GM23248 (cell line): Measurements from ENCODE around the gene WDR7.

Experiments used
- EZH2 ChIP-seq: fragments of 200-600 bp; sonication (generic); IDR thresholded peaks from 2 replicates; pipeline ENCODE4 v1.6.1; 2018; ENCODE audit warnings: antibody characterized with exemption, mild to moderate bottlenecking; ENCODE audit not compliant: insufficient read depth, poor library complexity, severe bottlenecking
- EZH2phosphoT487 ChIP-seq: fragments of 200-600 bp; sonication (generic); IDR thresholded peaks from 2 replicates; pipeline ENCODE4 v1.6.1; 2018; ENCODE audit warnings: antibody characterized with exemption, moderate library complexity, mild to moderate bottlenecking, low read depth; ENCODE audit not compliant: insufficient read depth

DNA sequence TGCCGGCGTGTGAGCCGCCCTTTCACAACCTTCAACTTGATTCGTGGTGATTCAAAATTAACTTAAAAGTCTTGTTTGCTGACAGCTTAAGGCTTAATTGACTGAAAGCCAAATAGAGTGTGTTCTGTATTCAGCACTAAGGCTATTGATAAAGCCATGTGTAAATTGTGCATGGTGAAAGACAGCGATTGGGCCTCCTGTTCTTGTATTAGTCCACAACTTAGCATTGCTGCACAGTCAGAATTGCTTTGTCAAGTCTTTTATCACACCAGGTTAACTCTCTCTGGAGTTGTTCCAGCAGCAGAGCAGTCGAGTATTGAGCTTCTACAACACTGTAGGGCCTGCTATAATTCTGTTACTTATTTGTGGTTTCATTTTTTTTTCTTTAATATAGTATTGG is 210.1 kb downstream of the WDR7 start:
- no peak for TF ChIP-seq EZH2
- TF ChIP-seq EZH2phosphoT487 = no peak
